ENCODE measurements around the gene KRTAP5-11. TPM values are rescaled to one million over a fixed set of nuclear protein-coding genes. Genes with fewer than 3 reads are reported as not detected.
A peak's percentile ranks its signal among the peaks of the same experiment; 100 is the strongest.
"Not testable (repeated sequence)": the region's sequence is repeated elsewhere in the genome, so short reads cannot be mapped to it uniquely, and the experiment has no call there.

Gene KRTAP5-11, protein sequence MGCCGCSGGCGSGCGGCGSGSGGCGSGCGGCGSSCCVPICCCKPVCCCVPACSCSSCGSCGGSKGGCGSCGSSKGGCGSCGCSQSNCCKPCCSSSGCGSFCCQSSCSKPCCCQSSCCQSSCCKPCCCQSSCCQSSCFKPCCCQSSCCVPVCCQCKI
- 0.44 TPM in 1 of 3 replicates, not detected in the others for total RNA-seq

DNA sequence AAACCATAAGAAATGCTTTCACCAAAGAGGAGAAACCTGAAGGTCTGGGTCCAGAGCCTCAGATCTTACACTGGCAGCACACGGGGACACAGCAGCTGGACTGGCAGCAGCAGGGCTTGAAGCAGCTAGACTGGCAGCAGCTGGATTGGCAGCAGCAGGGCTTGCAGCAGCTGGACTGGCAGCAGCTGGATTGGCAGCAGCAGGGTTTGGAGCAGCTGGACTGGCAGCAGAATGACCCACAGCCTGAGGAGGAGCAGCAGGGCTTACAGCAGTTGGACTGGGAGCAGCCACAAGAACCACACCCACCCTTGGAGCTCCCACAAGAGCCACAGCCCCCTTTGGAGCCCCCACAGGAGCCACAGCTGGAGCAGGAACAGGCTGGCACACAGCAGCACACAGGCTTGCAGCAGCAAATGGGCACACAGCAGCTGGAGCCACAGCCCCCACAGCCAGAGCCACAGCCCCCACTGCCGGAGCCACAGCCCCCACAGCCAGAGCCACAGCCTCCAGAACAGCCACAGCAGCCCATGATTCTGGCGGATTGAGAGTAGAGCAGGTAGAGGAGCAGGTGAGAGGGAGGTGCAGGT lies at the start of gene KRTAP5-11:
KRTAP5-11 (minus strand) TSS at position 567 of the 587 bp plus-strand sequence; CDS start at position 529, 38 bp downstream.
- peaks cover 29% of the 10 kb centered on the region for H3K27me3 Mint-ChIP-seq (ENCODE audit: low read depth)
- peaks cover 21% of the 10 kb centered on the region for H3K4me1 Mint-ChIP-seq
- no peaks in the 10 kb centered on the region for H3K36me3 Mint-ChIP-seq
- H3K4me3 Mint-ChIP-seq = no peak within 1 kb of the TSS
- TF ChIP-seq, protein P1, sequence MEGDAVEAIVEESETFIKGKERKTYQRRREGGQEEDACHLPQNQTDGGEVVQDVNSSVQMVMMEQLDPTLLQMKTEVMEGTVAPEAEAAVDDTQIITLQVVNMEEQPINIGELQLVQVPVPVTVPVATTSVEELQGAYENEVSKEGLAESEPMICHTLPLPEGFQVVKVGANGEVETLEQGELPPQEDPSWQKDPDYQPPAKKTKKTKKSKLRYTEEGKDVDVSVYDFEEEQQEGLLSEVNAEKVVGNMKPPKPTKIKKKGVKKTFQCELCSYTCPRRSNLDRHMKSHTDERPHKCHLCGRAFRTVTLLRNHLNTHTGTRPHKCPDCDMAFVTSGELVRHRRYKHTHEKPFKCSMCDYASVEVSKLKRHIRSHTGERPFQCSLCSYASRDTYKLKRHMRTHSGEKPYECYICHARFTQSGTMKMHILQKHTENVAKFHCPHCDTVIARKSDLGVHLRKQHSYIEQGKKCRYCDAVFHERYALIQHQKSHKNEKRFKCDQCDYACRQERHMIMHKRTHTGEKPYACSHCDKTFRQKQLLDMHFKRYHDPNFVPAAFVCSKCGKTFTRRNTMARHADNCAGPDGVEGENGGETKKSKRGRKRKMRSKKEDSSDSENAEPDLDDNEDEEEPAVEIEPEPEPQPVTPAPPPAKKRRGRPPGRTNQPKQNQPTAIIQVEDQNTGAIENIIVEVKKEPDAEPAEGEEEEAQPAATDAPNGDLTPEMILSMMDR (IDR thresholded peaks at IDR 0.05; ENCODE audit: unreplicated experiment) = no peak
- DNase-seq (ENCODE audit: low spot score in 2 of 2, unreplicated experiment in 2 of 2) = no peak
- H3K9me3 Mint-ChIP-seq = no peaks in the 10 kb centered on the region
- H3K27ac Mint-ChIP-seq = no peak within 1 kb of the TSS

DNA sequence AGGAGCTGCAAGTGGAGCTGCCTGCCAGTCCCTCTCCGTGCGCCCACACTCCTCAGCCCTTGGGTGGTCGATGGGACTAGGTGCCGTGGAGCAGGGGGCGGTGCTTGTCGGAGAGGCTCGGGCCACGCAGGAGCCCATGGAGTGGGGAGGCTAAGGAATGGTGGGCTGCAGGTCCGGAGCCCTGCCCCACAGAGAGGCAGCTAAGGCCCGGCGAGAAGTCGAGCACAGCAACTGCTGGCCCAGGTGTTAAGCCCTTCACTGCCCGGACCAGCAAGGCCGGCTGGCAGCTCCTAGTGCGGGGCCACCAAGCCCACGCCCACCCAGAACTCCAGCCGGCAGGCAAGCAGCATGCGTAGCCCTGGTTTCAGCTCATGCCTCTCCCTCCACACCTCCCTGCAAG lies 48.9 kb upstream of the KRTAP5-11 start:
- H3K4me3 Mint-ChIP-seq; H3K36me3 Mint-ChIP-seq; H3K4me1 Mint-ChIP-seq; H3K27ac Mint-ChIP-seq; DNase-seq (ENCODE audit: low spot score in 2 of 2, unreplicated experiment in 2 of 2); H3K9me3 Mint-ChIP-seq: not testable (repeated sequence)
- H3K27me3 Mint-ChIP-seq (ENCODE audit: low read depth) = peaks cover 42% of the 10 kb centered on the region

DNA sequence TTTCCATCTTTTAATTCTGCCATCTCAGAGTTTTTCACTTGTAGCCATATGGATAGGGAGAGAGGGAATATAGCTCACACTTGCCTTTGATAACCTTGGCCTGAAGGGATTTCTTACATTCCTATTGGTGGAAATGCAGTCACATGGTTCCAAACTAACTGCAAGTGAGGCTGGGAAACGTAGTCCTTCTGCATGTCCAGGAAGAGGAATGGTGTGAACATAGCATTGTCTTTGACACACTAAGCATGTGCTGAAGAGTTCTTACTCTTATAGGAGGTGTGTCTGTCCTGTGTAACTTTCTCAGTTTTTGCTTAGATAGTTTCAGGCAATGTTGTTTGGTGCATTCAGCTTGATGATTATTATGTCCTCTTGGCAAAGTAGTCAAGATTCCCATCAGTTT lies 47.4 kb upstream of the KRTAP5-11 start:
- H3K9me3 Mint-ChIP-seq; H3K36me3 Mint-ChIP-seq; H3K4me1 Mint-ChIP-seq; H3K27ac Mint-ChIP-seq; H3K4me3 Mint-ChIP-seq; DNase-seq (ENCODE audit: low spot score in 2 of 2, unreplicated experiment in 2 of 2): not testable (repeated sequence)
- H3K27me3 Mint-ChIP-seq (ENCODE audit: low read depth) = peaks cover 35% of the 10 kb centered on the region

DNA sequence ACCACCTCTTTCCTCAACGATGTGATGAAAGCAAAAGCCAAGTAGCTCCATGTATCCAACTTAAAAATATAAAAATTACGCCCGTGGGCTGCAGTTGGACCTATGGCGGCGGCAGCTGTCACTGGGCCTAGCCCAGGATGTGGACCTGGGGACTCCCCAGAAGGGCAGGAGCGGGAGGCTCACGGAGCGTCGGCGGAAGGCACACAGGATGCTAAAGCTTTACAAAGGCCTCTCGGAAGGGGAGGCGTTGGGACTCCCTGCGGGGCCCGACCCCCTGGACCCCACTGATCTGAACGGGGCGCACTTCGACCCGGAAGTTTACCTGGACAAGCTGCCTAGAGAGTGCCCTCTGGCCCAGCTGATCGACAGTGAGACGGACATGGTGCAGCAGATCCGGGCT lies 46.3 kb upstream of the KRTAP5-11 start:
- H3K4me3 Mint-ChIP-seq; DNase-seq (ENCODE audit: low spot score in 2 of 2, unreplicated experiment in 2 of 2); H3K27ac Mint-ChIP-seq; H3K4me1 Mint-ChIP-seq; H3K9me3 Mint-ChIP-seq; H3K36me3 Mint-ChIP-seq: not testable (repeated sequence)
- H3K27me3 Mint-ChIP-seq (ENCODE audit: low read depth) = peaks cover 28% of the 10 kb centered on the region

DNA sequence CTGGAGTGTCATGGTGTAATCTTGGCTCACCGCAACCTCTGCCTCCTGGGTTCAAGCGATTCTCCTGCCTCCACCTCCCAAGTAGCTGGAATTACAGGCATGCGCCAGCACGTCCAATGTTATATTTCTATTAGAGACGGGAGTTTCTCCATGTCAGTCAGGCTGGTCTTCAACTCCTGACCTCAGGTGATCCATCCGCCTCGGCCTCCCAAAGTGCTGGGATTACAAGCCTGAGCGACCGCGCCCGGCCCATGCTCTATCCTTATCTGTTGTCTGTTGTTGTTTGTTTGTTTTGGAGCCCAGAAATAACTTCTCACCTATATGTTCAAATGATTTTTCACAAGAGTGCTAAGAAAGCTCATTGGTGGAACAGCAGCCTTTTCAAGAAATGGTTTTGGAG lies 40.6 kb upstream of the KRTAP5-11 start:
- H3K4me3 Mint-ChIP-seq; DNase-seq (ENCODE audit: low spot score in 2 of 2, unreplicated experiment in 2 of 2); H3K4me1 Mint-ChIP-seq; H3K9me3 Mint-ChIP-seq; H3K27ac Mint-ChIP-seq; H3K36me3 Mint-ChIP-seq: not testable (repeated sequence)
- H3K27me3 Mint-ChIP-seq (ENCODE audit: low read depth) = peaks cover 22% of the 10 kb centered on the region

DNA sequence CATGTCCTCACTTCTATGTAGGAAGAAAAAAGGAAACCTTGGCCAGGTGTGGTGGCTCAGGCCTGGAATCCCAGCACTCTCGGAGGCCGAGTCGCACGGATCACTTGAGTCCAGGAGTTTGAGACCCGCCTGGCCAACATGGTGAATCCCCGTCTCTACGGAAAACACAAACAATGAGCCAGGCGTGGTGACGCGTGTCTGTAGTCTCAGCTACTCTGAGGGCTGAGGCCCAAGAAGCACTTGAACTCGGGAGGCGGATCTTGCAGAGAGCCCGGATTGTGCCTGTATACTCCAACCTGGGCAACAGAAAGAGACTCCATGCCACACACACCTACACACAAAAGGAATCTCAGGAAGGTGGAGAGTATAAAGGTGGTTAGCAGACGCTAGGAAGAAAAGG lies 39.9 kb upstream of the KRTAP5-11 start:
- DNase-seq (ENCODE audit: low spot score in 2 of 2, unreplicated experiment in 2 of 2); H3K4me1 Mint-ChIP-seq; H3K9me3 Mint-ChIP-seq; H3K4me3 Mint-ChIP-seq; H3K36me3 Mint-ChIP-seq; H3K27ac Mint-ChIP-seq: not testable (repeated sequence)
- H3K27me3 Mint-ChIP-seq (ENCODE audit: low read depth) = peaks cover 22% of the 10 kb centered on the region

DNA sequence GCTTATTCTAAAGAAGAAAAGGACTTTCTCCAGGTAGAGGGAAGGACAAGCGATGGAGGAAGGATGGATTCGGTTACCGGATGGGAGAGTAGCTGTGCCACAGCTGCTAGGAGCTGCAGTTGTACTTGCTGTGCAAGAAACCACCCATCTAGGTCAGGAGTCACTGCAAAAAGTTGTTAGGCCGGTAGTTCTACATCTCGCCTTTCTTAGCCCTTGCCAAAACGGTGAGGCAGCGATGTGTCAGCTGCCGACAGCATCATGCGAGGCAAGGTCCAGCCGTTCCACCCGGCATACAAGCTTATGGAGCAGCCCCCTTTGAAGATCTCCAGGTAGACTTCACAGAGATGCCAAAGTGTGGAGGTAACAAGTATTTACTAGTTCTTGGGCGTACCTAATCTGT lies 32.3 kb upstream of the KRTAP5-11 start:
- Mint-ChIP-seq H3K27me3 (ENCODE audit: low read depth) (peaks cover 72% of the 10 kb centered on the region), H3K4me1 (peaks cover 12% of the 10 kb centered on the region)
- not testable (repeated sequence) for DNase-seq (ENCODE audit: low spot score in 2 of 2, unreplicated experiment in 2 of 2); H3K4me3 Mint-ChIP-seq; H3K9me3 Mint-ChIP-seq; H3K36me3 Mint-ChIP-seq; H3K27ac Mint-ChIP-seq

DNA sequence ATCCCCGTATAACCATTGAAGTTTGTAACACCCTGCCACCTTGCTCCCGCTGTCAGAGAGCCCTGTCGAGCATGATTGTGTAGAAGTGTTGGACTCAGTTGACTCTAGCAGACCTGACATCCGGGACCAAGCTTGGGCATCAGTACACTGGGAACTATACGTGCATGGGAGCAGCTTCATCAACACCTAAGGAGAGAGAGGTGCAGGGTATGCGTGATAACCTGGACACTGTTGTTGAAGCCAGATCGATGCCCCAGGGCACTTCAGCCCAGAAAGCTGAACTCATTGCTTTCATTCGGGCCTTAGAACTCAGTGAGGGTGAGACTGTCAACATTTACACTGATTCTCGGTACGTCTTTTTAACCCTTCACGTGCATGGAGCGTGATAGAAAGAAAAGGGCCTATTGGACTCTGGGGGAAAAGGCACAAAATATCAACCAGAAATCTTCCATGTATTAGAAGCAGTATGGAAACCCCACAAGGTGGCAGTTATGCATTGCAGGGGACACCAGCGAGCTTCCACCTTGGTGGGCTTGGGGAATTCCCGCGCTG lies 31.8 kb upstream of the KRTAP5-11 start:
- H3K36me3 Mint-ChIP-seq; H3K4me3 Mint-ChIP-seq; DNase-seq (ENCODE audit: low spot score in 2 of 2, unreplicated experiment in 2 of 2); H3K27ac Mint-ChIP-seq; H3K9me3 Mint-ChIP-seq: not testable (repeated sequence)
- Mint-ChIP-seq H3K27me3 (ENCODE audit: low read depth) (peaks cover 71% of the 10 kb centered on the region), H3K4me1 (peaks cover 12% of the 10 kb centered on the region)

DNA sequence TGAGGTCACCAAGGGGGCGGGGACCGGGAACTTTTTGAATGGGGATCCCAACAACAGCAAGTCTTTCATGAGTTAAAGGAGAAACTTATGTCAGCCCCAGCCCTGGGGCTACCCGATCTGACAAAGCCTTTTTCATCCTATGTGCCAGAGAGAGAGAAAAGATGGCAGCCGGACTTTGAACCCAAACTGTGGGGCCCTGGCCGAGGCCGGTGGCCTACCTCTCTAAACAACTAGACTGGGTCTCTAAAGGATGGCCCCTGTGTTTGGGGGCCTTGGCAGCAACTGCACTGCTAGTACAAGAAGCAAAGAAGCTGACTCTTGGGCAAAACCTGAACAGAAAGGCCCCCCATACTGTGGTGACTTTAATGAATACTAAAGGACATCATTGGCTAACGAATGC lies 31.3 kb upstream of the KRTAP5-11 start:
- not testable (repeated sequence) for H3K36me3 Mint-ChIP-seq; DNase-seq (ENCODE audit: low spot score in 2 of 2, unreplicated experiment in 2 of 2); H3K27ac Mint-ChIP-seq

DNA sequence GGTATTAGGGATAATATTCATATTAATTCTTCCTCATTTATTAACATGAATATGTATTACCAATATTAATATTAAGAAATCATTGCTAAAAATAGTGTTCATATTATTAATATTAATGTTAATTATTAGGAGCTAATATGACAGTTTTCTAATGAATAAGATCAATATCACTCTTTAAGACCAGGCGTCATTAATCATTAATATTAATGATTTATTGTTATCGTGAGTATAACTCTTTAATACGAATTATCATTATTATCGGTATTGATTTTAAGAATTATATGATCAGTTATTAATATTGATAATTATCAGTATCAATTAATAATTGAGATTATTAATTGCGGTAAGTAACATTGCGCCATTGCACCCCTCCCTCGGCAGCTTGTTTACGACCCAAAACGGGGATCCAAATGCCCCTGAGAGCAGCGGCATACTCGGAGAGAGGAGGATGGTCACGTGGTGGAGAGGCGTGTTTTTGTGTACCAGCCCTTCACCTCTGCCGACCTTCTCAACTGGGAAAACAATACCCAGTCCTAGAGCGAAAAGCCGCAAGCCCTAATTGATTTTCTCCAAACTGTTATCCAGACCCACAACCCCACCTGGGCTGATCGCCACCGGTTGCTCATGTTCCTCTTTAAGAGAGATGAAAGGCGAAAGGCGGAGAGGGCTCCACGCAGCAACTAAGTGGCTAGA lies 28.7 kb upstream of the KRTAP5-11 start:
- H3K9me3 Mint-ChIP-seq; DNase-seq (ENCODE audit: low spot score in 2 of 2, unreplicated experiment in 2 of 2); H3K27ac Mint-ChIP-seq; H3K36me3 Mint-ChIP-seq; H3K4me3 Mint-ChIP-seq: not testable (repeated sequence)
- Mint-ChIP-seq H3K4me1 (peaks cover 17% of the 10 kb centered on the region), H3K27me3 (ENCODE audit: low read depth) (peaks cover 90% of the 10 kb centered on the region)

More for the DNA sequence above, 31.3 kb upstream of the KRTAP5-11 start:
- peaks cover 12% of the 10 kb centered on the region for H3K4me1 Mint-ChIP-seq
- not testable (repeated sequence) for H3K9me3 Mint-ChIP-seq, H3K4me3 Mint-ChIP-seq
- H3K27me3 Mint-ChIP-seq (ENCODE audit: low read depth) = peaks cover 75% of the 10 kb centered on the region

DNA sequence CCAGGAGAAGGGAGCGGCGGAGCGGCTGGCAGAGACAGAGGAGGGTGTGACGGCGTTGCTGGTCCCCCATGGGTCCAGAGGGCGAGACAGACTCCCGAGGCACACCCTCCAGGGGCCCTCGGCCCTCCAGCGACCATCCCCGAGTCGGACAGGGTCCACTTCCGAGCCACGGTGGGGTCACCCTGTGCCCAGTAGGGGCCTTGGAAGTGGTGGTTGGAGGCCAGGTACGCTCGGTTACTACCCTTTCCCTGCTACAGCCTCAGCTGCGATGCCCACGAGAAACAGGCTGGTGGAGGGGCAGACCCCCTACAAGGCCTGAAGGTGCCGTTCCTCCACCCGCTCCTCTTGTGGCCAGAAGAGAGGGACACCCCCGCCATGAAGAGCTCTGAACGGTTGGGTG lies 25.6 kb upstream of the KRTAP5-11 start:
- DNase-seq (ENCODE audit: low spot score in 2 of 2, unreplicated experiment in 2 of 2); H3K27ac Mint-ChIP-seq; H3K36me3 Mint-ChIP-seq; H3K4me3 Mint-ChIP-seq; H3K4me1 Mint-ChIP-seq; H3K9me3 Mint-ChIP-seq: not testable (repeated sequence)
- peaks cover 89% of the 10 kb centered on the region for H3K27me3 Mint-ChIP-seq (ENCODE audit: low read depth)

DNA sequence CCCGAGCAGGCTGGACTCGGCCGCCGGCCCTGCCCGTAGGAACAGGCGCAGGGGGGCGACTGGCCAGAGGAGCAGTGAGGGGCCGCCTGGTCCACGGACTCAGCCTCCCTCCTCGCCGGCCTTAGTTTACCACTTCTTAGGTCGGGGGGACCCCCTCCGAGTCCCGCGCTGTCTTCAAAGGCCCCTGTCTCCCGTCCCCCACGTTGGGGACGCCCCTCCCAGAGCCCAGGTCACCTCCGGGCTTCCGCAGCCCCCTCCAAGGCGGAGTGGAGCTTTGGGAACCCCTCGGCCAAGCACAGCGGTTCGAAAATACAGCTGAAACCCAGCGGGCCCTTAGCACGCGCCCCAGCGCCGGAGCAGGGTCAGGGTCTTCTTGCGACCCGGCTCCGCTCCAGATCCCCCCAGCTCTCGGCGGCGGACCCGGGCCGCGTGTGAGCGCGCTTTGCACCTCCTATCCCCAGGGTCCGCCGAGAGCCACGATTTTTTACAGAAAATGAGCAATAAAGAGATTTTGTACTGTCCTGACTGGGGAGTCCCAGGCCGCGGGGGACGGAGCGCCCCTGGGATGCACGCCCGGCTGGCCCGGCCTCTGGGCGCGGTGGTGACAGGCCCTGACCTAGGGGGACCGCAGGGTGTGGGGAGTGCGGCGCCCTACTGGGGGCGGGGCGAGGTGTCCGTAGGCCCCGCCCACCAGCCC lies 25.0 kb upstream of the KRTAP5-11 start:
- H3K36me3 Mint-ChIP-seq; DNase-seq (ENCODE audit: low spot score in 2 of 2, unreplicated experiment in 2 of 2): not testable (repeated sequence)

More for the DNA sequence above, 25.0 kb upstream of the KRTAP5-11 start:
- not testable (repeated sequence) for H3K27ac Mint-ChIP-seq, H3K9me3 Mint-ChIP-seq, H3K4me1 Mint-ChIP-seq
- Mint-ChIP-seq H3K4me3 (peak overlapping the region; percentile 57), H3K27me3 (ENCODE audit: low read depth) (peaks cover 83% of the 10 kb centered on the region)
